NCI-H1092 (cell line): ENCODE measurements around the gene TTLL9.
A peak's percentile ranks its signal among the peaks of the same experiment; 100 is the strongest.
"Not testable (repeated sequence)": the region's sequence is repeated elsewhere in the genome, so short reads cannot be mapped to it uniquely, and the experiment has no call there.

Source experiments
- DNase-seq: peaks from one replicate; lab custom pipeline; 2025; lab: John Stamatoyannopoulos, UW

The TTLL9 gene, protein sequence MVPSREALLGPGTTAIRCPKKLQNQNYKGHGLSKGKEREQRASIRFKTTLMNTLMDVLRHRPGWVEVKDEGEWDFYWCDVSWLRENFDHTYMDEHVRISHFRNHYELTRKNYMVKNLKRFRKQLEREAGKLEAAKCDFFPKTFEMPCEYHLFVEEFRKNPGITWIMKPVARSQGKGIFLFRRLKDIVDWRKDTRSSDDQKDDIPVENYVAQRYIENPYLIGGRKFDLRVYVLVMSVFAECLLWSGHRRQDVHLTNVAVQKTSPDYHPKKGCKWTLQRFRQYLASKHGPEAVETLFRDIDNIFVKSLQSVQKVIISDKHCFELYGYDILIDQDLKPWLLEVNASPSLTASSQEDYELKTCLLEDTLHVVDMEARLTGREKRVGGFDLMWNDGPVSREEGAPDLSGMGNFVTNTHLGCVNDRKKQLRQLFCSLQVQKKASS

DNA sequence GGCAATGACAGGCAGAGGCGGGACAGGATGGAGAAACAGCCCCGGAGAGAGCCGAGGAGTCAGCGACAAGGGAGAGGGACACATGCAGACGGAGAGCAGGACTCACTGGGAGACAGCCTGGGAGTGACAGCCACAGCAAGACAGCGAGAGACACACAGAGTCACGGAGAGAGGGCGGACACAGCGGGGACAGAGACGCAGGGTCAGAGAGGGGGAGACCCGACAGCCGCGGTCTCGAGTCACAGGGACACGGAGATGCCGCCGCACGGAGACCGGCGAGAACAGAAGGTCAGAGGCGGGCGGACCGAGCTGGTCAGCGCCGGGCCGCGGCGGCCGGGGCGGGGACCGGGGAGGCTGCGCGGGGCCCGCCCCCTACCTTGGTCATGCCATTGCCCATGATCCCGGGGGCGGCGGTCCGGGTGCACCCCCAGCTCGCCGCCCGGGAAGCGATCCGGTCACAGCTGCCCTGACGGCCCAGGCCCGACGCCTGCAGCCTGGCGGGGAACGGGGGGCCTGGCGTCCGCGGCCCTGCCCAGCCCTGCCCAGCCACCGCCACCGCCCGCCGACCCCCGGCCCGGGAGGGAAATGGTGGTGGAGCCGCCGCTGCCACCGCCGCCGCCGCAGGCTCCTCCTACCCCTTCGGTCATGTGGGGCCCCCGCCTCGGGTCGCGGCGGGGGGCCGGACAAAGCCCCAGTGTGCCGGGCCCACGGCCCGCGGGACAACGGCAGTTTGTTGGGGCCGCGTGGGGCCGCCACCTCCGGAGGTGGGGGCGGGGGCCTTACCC is at the start of gene TTLL9, which contains the start of gene DUSP15:
Gene TTLL9 (plus strand): TSS at position 693 of the 784 bp plus-strand sequence. CDS start 493 bp downstream, outside the sequence.
Gene DUSP15 (minus strand): TSS at position 586 of the 784 bp plus-strand sequence. CDS start 190 bp downstream, at position 396.
- DNase-seq: no peak

- DNase-seq: no peak
Measured at GRCh38 chr20:31821427-31821826, 49.0 kb upstream of the TTLL9 start.

DNA sequence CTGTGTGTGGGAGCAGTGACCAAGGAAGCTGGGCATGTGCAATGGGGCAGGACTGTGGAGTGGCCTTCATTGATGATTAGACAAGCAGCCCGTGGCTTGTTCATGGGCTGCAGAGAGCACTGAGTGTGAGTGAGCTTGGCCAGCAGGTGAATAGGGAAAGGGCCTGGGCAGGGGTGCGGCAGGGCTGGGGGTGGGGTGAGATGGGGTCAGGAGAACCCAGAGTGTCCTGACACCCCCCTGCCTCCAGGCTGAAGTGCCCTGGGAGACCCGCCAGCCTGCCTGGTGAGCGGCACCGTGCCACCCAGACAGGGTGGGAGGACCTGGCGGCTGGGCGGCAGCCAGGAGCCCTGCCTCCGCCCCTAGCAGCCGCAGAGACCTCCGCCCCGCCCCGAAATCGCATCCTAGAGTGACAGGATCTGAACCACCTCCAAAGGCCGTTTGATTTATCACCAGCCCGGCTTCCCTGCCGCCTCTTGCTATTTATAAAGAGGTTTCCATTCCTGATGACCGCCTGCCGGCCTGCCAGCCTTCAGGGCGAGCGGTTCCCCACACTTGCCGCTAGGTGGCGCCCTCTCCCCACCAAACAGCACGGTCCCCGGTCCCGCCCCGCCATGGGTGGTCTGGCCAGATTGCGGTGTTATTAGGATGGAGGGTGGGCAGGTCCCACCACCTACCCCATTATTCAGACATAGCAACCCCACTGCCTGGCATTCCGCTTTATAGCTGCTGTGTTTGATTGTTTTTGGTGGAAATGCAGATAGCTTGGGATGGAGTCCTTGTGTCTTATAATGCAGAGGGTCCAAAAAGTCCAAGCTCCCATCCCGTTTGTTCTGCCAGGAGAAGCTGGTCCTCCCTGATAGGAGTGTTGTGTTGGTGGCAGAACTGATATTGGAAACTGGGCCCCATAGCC is 47.8 kb upstream of the TTLL9 start:
- peak; percentile 92 for DNase-seq

- no peak for DNase-seq
Measured at GRCh38 chr20:31823360-31824124, 46.9 kb upstream of the TTLL9 start.

DNA sequence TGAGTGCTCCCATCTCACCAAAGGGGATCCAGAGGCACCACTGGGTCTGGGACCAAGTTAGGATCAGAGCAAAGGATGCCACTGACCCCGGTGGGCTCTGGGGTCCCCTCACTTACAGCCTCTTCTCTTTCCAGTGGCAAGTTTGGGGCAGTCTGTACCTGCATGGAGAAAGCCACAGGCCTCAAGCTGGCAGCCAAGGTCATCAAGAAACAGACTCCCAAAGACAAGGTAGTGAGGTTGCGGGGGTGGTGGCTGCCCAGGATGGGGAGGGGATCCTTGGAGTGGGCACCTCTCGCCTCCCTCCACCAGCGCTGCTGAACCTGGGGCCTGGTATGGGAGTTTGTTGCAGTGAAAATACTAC is 46.3 kb upstream of the TTLL9 start:
- no peak for DNase-seq

DNA sequence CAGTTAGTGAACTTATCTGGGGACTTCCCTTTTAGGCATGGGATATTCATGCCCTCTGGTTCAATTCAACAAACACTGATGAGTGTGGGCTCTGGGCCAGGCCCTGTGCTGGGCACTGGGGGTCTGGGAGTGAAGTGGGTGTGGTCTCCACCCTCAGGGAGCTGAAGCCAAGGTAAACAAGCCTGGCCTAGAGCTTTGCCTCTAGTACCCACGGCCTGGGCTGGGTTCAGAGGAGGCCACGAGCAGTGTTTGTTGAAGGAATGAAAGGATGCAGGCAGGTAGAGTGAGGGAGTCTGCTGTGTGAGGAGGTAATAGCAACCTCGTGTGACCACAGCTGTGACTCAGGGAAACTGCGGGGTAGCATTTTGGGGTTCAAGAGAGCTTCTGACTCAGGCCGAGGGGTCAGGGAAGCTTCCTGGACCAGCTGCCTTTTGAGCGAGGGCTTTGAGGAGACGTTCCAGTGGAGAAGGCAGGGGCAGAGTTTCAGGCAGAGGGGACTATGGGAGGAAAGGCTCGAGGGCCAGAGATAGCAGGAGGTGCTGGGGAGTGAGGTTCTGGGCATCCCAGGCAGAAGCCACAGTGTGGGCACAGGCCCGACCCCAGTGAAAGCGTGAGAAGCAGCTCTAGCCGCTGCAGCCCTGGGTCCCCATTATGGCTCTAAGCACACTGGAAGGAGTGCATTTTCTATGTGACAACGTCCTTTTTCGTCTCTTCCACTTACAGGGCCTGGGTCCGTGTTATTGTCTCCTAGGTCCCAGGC is 45.7 kb upstream of the TTLL9 start:
- peak; percentile 54 for DNase-seq

DNA sequence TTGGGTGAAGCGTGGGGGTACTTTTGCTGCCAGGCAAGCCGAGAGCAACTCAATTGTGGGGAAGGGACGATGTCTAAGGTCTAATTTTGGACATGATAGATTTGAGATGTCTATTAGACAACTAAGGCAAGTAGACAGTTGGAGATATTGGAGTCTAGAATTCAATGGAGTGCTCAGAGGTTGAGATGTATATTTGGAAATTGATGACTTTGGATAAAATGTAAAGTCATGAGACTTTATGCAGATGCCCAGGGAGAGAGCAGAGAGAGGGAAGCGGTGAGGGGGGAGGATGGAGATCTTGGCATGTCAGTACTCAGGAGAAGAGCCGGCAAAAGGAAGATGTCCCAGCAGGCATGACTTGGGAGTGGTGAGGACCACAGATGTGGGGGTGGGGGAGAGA is 44.4 kb upstream of the TTLL9 start:
- no peak for DNase-seq

DNA sequence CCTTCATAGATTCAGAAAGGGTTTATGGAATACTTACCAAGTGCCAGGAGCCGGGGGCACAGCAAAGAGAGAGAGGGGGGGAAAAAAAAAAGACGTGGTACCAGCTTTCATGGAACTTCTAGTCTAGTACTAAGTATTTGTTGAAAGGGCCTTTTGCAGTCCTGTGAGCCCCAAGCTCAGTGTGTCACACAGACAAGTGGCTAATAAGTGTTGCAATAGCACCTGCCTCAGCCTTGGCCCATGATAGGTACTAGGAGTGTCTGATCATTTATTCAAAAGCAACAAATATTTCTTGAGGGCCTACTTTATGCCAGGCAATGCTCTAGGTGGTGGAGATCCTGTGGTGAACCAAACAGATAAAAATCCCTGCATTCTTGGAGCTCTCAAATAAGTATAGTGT is 43.4 kb upstream of the TTLL9 start:
- no peak for DNase-seq

DNA sequence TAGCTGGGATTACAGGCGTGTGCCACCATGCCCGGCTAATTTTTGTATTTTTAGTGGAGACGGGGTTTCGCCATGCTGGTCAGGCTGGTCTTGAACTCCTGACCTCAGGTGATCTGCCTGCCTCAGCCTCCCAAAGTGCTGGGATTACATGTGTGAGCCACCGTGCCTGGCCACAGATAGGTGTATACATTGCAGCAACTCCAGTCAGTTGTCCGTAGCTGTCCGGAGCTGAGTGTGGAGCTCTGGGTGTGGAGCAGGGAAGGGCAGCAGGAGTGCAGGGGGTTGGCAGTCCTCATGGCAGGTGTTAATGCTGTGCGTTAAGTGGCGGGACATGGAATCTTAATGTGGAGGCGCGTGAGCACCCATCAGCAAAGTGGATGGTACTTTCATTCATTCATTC is 42.4 kb upstream of the TTLL9 start:
- DNase-seq: not testable (repeated sequence)

GRCh38 chr20:31829731-31830130 is 40.7 kb upstream of the TTLL9 start:
- DNase-seq: no peak

DNA sequence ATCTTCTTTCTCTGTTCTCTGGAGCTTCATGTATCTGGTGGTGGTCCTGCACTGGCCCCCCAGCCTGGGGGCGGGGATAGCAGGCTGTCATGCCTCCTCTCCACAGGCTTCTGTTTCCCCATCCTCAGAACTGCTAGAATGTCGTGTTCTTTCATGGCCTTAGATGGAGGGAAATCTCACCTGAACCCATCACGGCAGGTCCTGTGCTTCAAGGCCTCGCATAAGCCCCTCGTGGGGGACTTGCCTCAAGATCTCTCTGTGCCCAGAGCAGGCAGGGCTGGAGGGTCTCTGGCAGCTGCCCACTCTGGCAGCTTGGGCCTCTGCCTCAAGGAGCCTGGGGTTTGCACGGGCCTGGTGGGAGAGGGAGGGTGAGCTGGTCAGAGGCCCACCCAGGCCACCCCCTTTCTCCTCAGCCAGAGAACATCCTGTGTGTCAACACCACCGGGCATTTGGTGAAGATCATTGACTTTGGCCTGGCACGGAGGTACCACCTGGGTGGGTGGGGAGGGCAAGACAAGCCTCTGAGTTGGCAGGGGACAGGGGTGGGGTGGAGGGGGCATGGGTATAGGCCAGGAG is 39.9 kb upstream of the TTLL9 start:
- DNase-seq: no peak

- no peak for DNase-seq
Measured at GRCh38 chr20:31831211-31831610, 39.2 kb upstream of the TTLL9 start.

GRCh38 chr20:31831771-31832306 is 38.6 kb upstream of the TTLL9 start:
- no peak for DNase-seq

GRCh38 chr20:31833130-31833930 is 37.1 kb upstream of the TTLL9 start:
- DNase-seq: no peak

- no peak for DNase-seq
Measured at GRCh38 chr20:31833931-31834521, 36.4 kb upstream of the TTLL9 start.

GRCh38 chr20:31835554-31835953 is 34.9 kb upstream of the TTLL9 start:
- DNase-seq: no peak

DNA sequence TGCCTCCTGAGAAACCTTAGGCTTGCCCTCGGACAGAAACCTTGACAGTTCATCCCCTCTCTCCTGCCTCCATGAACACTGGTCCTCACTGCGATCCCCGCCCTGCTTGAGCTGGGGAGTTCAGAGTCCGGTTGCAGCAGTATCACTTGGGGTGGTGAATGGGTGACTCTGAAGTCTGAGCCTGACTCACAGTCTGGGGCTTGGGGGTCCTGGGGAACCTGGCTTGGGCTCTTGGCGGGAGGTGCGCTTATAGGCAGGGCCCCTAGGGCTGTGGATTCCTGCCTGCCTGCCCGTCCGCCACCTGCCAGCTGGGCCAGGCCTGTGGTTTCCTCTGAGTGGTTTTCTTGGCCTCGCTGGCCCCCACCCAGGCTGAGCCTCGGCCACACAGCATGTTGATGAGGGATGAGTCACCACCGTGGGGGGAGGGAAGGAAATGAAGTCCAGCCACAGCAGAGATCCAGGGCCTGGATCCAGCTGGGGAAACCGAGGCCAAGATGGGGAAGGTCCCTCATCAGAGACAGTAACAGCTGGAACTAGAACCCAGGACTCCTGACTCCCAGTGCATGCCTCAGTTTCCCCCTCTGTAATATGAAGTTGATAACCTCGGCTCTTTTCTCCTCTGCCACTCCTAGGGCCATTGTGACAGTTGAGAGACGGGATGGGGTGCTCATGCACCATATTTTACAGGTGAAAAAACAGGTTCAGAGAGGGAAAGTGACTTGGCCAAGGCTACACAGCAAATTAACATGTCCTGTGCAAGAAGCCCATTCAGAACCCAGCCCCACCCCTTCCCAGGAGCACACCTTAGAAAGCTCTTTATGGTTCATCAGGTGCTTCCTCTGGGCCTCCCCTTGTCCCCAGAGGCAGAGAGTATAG is 34.2 kb upstream of the TTLL9 start:
- no peak for DNase-seq
